OCI-LY1 (cell line): Measurements from ENCODE around the gene TPST1.
"Not testable (repeated sequence)": the region's sequence is repeated elsewhere in the genome, so short reads cannot be mapped to it uniquely, and the experiment has no call there.

ENCODE experiments used
- H2AFZ ChIP-seq: fragments of 200-600 bp; sonication (generic), shearing (Covaris generic); 2 replicates; pipeline ENCODE4 v1.6.0; 2014; ENCODE audit warnings: antibody characterized with exemption, mild to moderate bottlenecking, low read length
- H3F3A ChIP-seq: fragments of 200-600 bp; sonication (generic), shearing (Covaris generic); 2 replicates; pipeline ENCODE4 v1.6.0; 2014; ENCODE audit warnings: mild to moderate bottlenecking, antibody characterized with exemption, low read length, moderate library complexity; ENCODE audit not compliant: insufficient read depth
- H3K27ac ChIP-seq: fragments of 200-600 bp; sonication (generic); 2 replicates; pipeline ENCODE4 v1.5.1; 2014; ENCODE audit warnings: low read length, mixed run types, mild to moderate bottlenecking, low read depth; ENCODE audit not compliant: poor library complexity, severe bottlenecking
- H3K27me3 ChIP-seq: fragments of 200-600 bp; sonication (generic); 2 replicates; pipeline ENCODE4 v1.6.0; 2014; ENCODE audit warnings: antibody characterized with exemption, mild to moderate bottlenecking, low read length, moderate library complexity; ENCODE audit not compliant: insufficient read depth
- H3K36me3 ChIP-seq: fragments of 200-600 bp; sonication (generic); 2 replicates; pipeline ENCODE4 v1.6.1; 2014; ENCODE audit warnings: mild to moderate bottlenecking, antibody characterized with exemption, low read length, moderate library complexity, mixed read lengths; ENCODE audit not compliant: insufficient read depth
- H3K4me1 ChIP-seq: fragments of 200-600 bp; sonication (generic); 2 replicates; pipeline ENCODE4 v1.5.1; 2014; ENCODE audit warnings: mild to moderate bottlenecking, low read length, moderate library complexity; ENCODE audit not compliant: insufficient read depth, severe bottlenecking
- H3K4me2 ChIP-seq: fragments of 200-600 bp; sonication (generic), shearing (Covaris generic); 2 replicates; pipeline ENCODE4 v1.6.1; 2014; ENCODE audit warnings: low read length
- H3K4me3 ChIP-seq: fragments of 200-600 bp; sonication (generic); 2 replicates; pipeline ENCODE4 v1.5.1; 2014; ENCODE audit warnings: low read length, low read depth, mild to moderate bottlenecking, mixed read lengths; ENCODE audit not compliant: poor library complexity, severe bottlenecking
- H3K79me2 ChIP-seq: fragments of 200-600 bp; shearing (Covaris generic); 2 replicates; pipeline ENCODE4 v1.6.1; 2016; ENCODE audit warnings: mixed run types, low read length, mixed read lengths; ENCODE audit not compliant: insufficient read depth
- H3K9ac ChIP-seq: fragments of 200-600 bp; sonication (generic), shearing (Covaris generic); 2 replicates; pipeline ENCODE4 v1.6.1; 2014; ENCODE audit warnings: mild to moderate bottlenecking, low read length, mixed read lengths
- H3K9me2 ChIP-seq: fragments of 200-600 bp; sonication (generic), shearing (Covaris generic); 2 replicates; pipeline ENCODE4 v1.6.1; 2014; ENCODE audit warnings: low read depth, mild to moderate bottlenecking, low read length, mixed read lengths
- H3K9me3 ChIP-seq: fragments of 200-600 bp; shearing (Covaris generic); 2 replicates; pipeline ENCODE4 v1.6.1; 2014; ENCODE audit warnings: low read length, mixed read lengths
- H4K20me1 ChIP-seq: fragments of 200-600 bp; sonication (generic), shearing (Covaris generic); 2 replicates; pipeline ENCODE4 v1.6.0; 2016; ENCODE audit warnings: mild to moderate bottlenecking, low read length; ENCODE audit not compliant: insufficient read depth
- CTCF ChIP-seq: fragments of 200-600 bp; sonication (generic), shearing (Covaris generic); IDR thresholded peaks from 2 replicates; pipeline ENCODE4 v1.5.1; 2017; ENCODE audit warnings: mild to moderate bottlenecking, antibody characterized with exemption, low read length, moderate library complexity, mixed read lengths
- EZH2 ChIP-seq: fragments of 200-600 bp; sonication (generic), shearing (Covaris generic); IDR thresholded peaks from 2 replicates; pipeline ENCODE4 v1.8.0; 2017; ENCODE audit warnings: borderline replicate concordance, mixed run types, mild to moderate bottlenecking, antibody characterized with exemption, low read length, moderate library complexity, mixed read lengths

Gene TPST1

GRCh38 chr7:66319407-66319979 is 114.4 kb downstream of the TPST1 start:
- Histone ChIP-seq H3K27me3 (no peaks in the 10 kb centered on the region), H3K79me2 (no peaks in the 10 kb centered on the region), H3K9me2 (no peaks in the 10 kb centered on the region), H3K9me3 (peaks cover 3% of the 10 kb centered on the region; the same call in 1 of the 2 replicates), H3K36me3 (no peaks in the 10 kb centered on the region), H3K4me3 (no peak overlapping the region), H2AFZ (no peak overlapping the region), H3K27ac (no peak overlapping the region), H3K4me1 (no peaks in the 10 kb centered on the region), H4K20me1 (no peaks in the 10 kb centered on the region), H3K4me2 (no peak overlapping the region), H3K9ac (no peak overlapping the region), H3F3A (no peaks in the 10 kb centered on the region)
- no peak for TF ChIP-seq CTCF

GRCh38 chr7:66321283-66321682 is 116.1 kb downstream of the TPST1 start:
- Histone ChIP-seq H3F3A (no peaks in the 10 kb centered on the region), H3K79me2 (no peaks in the 10 kb centered on the region), H3K27me3 (no peaks in the 10 kb centered on the region), H4K20me1 (no peaks in the 10 kb centered on the region), H3K36me3 (no peaks in the 10 kb centered on the region), H2AFZ (no peak overlapping the region), H3K9ac (no peak overlapping the region), H3K9me3 (peaks cover 3% of the 10 kb centered on the region; the same call in 1 of the 2 replicates), H3K4me3 (no peak overlapping the region), H3K27ac (no peak overlapping the region), H3K4me2 (no peak overlapping the region), H3K4me1 (no peaks in the 10 kb centered on the region), H3K9me2 (no peaks in the 10 kb centered on the region)
- TF ChIP-seq EZH2 (no peak), CTCF (no peak)

- TF ChIP-seq CTCF (no peak), EZH2 (no peak)
- no peak overlapping the region for H3K4me2 ChIP-seq
- H3K4me3 ChIP-seq: no peak overlapping the region
- no peaks in the 10 kb centered on the region for H3K4me1 ChIP-seq
- no peaks in the 10 kb centered on the region for H3K27me3 ChIP-seq
- no peaks in the 10 kb centered on the region for H3F3A ChIP-seq
- no peak overlapping the region for H3K27ac ChIP-seq
- H3K36me3 ChIP-seq: no peaks in the 10 kb centered on the region
- no peaks in the 10 kb centered on the region for H3K79me2 ChIP-seq
- no peaks in the 10 kb centered on the region for H3K9me2 ChIP-seq
- H3K9ac ChIP-seq: no peak overlapping the region
- peaks cover 3% of the 10 kb centered on the region; the same call in 1 of the 2 replicates for H3K9me3 ChIP-seq
- H2AFZ ChIP-seq: no peak overlapping the region
- H4K20me1 ChIP-seq: no peaks in the 10 kb centered on the region
Observed at GRCh38 chr7:66323114-66323796, 118.1 kb downstream of the TPST1 start.

GRCh38 chr7:66324985-66325384 is 119.9 kb downstream of the TPST1 start:
- H3K27me3 ChIP-seq, H3K9ac ChIP-seq, H2AFZ ChIP-seq, H3K79me2 ChIP-seq, H4K20me1 ChIP-seq, H3F3A ChIP-seq, H3K27ac ChIP-seq, H3K4me3 ChIP-seq, H3K9me3 ChIP-seq, H3K4me2 ChIP-seq, H3K4me1 ChIP-seq, H3K9me2 ChIP-seq, H3K36me3 ChIP-seq: not testable (repeated sequence)
